Stimulated activated CD8-positive, alpha-beta memory T cell treated with anti-CD3 and anti-CD28 coated beads, Interleukin-12 subunit alpha, Interleukin-12 subunit beta, amount 100 ng/mL, for 24 hours (primary cell): ENCODE measurements around the gene THAP7.

Experiments used
- DNase-seq: peaks from one replicate; pipeline ENCODE4 v3.0.0-alpha.2; 2020; ENCODE audit errors: extremely low read depth

THAP7 gene

DNA sequence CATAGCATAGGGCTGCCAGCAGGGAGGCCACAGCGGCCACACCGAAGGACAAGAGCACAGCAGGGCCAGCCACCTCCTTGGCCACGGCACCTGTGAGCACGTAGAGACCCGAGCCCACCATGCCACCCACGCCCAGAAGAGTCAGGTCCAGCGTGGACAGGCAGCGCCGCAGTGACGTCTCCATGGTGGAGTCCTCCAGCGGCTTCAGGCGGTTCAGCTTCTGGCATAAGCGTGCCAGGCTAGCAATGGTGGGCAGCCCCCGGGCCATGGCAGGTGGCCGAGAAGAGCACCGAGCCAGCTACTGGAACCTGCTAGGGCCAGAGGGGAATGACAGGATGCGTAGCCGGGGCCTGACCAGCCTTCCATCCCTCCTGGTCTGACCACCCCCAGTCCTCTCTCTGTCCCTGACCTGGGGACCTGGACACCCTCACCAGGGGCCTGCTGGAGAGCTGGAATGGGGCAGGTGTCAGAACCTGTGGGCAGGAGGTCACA lies 29.7 kb upstream of the THAP7 start:
- no peak for DNase-seq

GRCh38 chr22:21030621-21031544 lies 29.0 kb upstream of the THAP7 start:
- no peak for DNase-seq

GRCh38 chr22:21030032-21030431 lies 28.1 kb upstream of the THAP7 start:
- DNase-seq: no peak

DNA sequence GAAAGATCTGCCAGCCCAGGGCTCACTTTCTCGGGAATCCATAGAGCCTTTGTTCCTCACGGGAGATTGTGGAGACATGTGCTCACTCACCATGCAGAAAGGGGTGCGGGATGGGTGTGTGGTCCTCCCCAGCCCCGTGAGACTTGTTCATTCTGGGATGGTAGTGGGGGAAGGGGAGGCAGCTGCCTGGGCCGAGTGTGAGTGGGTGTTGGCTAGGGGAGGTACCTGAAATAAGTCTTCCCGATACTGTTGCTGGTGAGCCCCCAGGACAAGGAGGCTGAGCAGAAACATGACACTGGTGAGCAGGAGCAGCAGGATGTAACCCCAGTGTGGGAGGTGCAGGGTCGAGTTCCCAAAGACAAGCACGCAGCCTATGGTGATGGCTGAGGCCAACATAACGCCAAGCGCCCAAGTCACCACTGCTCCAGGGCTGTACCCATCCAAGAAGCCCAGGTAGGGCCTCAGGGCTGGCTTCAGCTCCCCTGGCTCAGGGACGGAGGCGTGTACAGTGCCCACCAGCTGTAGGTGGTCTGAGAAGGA lies 27.6 kb upstream of the THAP7 start:
- DNase-seq: no peak

- DNase-seq: no peak
Measured at GRCh38 chr22:21028277-21029251, 26.6 kb upstream of the THAP7 start.

DNA sequence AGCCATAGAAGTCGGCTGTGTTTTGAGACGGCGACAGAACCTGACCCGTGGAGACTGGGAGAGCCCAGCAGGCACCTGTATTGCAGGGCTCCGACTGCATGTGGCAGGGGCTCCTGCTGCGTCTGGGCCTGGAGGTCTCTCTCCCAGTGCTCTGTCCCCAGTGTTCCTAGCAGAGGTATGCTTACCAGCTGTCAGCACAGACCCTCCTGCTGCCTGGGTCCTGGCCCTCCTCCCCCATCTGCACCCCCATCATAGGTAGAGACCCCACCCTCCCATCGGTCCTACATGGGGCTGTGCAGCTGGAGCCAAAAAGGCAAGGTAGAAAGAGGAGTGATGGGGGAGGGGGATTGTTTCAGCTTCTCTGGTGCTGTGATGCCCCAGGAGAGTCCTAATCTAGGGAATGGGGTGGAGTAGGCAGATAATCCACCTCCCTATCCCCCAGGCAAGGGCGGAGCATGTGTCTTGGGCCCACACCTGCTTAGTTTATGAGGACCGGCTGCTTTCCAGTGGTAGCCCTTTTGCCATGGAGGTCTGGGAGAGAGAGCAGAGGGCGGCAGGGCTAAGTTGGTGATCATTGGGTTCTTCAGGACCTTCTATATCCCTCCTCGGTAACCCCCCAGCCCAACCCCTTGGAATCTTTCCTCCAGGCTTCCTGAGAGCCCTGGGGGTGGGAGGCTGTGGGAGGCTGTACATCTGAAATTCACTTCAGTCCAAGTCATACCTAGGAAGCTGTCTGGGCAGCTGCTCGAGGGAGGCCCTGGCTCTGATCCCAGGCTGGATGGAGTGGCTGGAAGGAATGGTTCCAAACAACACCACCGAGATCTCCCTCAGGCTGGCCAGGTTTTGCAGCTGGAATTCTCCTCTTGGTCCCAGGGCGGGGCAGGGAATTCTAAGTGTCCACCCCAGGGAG lies 25.1 kb upstream of the THAP7 start:
- DNase-seq: no peak

- DNase-seq: no peak
Measured at GRCh38 chr22:21025763-21026755, 24.1 kb upstream of the THAP7 start.

DNA sequence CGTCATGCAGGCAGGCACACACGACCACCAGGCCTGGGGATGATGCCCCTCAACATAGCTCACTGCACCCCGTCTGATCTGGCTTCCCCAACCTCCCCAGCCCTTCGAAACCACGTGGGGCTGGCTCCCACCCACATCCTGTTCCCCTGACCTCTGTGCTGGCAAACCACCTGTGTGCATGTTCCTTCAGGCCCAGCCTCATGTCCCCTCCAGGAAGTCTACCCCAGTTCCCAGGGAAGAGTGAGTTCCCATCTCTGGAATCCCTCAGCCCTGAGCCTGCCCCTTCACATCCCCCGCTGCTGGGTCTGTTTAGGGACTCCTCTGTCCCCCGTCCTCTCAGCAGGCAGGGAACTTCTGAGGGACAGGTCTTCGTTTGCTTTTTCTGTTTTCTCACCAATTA lies 23.3 kb upstream of the THAP7 start:
- no peak for DNase-seq

DNA sequence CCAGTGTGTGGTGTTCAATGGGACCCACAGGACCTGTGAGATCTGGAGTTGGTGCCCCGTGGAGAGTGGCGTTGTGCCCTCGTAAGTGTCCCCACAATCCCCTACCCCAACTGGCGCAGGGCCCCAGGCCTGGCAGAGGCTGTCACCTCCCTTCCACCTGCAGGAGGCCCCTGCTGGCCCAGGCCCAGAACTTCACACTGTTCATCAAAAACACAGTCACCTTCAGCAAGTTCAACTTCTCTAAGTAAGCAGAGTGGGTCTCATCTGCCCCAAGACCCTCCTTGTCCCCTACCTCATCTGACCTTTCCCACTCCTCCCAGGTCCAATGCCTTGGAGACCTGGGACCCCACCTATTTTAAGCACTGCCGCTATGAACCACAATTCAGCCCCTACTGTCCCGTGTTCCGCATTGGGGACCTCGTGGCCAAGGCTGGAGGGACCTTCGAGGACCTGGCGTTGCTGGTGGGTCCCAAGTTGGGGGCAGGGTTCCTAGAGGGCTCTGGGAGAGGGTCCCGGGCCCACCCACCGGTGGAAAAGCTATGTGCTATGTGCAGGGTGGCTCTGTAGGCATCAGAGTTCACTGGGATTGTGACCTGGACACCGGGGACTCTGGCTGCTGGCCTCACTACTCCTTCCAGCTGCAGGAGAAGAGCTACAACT lies 21.2 kb upstream of the THAP7 start:
- DNase-seq: no peak

GRCh38 chr22:21022507-21022906 lies 20.6 kb upstream of the THAP7 start:
- no peak for DNase-seq

GRCh38 chr22:21020802-21021429 lies 19.0 kb upstream of the THAP7 start:
- DNase-seq: no peak

GRCh38 chr22:21018314-21018713 lies 16.4 kb upstream of the THAP7 start:
- no peak for DNase-seq

- no peak for DNase-seq
Measured at GRCh38 chr22:21016644-21017420, 14.9 kb upstream of the THAP7 start.

DNA sequence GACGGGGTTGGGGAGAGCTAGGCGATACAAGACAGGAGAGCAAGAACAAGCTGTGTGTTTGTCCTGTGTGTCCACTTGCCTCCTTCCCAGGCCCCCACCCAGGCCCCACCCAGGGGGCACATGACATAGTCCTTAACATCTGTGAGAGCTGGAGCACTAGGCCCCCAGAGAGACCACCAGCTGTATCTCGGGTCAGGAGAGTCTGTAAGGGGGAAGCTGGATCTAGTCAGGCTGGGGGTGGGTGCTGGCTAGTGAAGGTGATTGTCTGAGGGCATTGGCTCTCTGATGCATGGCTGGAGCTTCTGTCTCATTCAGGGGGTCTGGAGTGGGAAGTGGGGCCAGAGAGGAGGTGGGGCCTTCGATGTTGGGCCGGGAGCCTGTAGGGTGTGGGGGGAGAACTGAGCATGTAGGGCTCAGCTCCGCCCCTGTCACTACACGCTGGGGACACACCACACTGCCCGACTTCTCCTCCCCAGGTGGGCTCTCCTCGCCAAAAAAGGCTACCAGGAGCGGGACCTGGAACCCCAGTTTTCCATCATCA lies 13.6 kb upstream of the THAP7 start:
- DNase-seq: no peak

DNA sequence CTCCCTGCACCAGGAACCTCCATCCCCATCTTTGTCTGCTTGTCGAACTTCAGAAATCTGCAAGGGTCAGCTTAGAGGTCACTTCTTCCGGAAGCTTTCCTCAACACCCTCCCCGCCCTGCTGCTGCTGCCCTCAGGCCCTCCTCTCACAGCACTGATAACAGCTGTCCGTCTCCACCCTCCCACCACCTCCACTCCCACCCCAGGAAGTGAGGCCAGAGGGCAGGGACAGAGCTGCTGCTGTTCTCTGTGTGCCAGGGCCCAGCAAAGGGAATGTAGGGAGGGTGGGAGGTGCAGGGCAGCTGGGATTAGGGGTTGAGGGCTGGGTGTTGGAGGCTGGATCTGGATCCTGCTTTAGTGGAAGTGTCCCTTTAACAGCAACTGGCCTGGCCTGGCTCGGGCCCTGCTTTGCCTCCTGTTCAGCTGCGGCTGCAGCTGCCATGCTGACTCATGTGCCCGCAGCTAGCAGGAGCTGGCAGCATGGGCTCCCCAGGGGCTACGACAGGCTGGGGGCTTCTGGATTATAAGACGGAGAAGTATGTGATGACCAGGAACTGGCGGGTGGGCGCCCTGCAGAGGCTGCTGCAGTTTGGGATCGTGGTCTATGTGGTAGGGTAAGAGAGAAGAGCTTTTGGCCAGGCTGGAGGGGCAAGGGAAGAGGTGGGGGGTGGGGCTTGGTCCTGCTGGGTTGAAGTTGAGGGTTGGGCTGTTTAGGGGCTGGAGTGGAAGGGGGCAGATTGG lies 13.0 kb upstream of the THAP7 start, which contains the start of gene P2RX6:
P2RX6 (plus strand) TSS at position 440 of the 740 bp plus-strand sequence; CDS start at position 450, 10 bp downstream.
- no peak for DNase-seq

DNA sequence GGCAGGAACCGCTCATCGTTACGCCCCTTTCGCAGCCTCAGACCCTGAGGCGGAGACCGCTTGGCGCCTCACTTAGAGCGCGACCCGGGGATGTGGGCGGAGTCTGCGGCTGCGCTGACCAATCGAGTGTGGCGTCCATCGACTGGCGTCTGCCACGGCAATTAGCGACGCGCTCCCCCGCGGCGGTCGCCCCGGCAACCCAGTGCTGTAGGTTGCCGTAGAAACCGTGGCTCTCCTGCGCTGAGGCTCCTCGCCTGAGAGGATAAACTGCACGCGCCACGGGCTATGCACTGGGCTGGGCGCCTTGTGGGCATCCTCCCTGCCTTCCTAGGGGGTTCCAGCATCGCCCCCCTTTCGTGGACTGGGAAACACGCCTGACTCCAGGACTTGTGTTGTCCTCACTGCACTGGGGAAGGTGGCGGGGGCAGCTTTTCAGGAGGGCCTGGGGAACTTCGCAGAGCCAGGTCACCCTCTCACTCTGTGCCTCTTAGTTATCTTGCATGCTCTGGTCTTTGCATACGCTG lies 12.3 kb upstream of the THAP7 start:
- DNase-seq: peak; percentile 72
